ENCODE data around the gene CCDC92. TPM values are rescaled to one million over a fixed set of nuclear protein-coding genes. Genes with fewer than 3 reads are reported as not detected.

CCDC92 gene
- total and polyA plus RNA-seq, 2 of the 8 experiments (the other 6 are each of a cell fraction or from before 2014, with no cell fraction given) = 0.43 to 0.51 TPM

DNA sequence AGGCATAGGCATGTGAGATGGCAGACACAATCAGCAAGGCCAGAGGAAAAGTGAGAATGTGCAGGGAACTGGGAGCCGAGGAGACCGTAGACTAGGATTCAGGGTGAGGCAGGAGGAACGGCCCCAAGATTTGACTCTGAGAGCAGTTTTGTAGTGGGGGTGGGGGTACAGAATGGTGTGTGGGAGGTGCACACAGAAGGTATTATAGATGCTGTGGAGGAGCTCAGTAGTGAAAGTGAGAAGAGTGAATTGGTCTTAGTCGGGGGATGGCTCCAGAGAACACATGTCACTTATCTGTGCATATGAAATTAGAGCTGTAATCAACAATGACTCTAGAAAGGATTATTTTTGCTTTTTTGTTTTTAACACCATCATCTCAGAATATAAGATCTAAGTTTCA, 12.3 kb upstream of the CCDC92 start (continued):
- TF ChIP-seq, protein P1, sequence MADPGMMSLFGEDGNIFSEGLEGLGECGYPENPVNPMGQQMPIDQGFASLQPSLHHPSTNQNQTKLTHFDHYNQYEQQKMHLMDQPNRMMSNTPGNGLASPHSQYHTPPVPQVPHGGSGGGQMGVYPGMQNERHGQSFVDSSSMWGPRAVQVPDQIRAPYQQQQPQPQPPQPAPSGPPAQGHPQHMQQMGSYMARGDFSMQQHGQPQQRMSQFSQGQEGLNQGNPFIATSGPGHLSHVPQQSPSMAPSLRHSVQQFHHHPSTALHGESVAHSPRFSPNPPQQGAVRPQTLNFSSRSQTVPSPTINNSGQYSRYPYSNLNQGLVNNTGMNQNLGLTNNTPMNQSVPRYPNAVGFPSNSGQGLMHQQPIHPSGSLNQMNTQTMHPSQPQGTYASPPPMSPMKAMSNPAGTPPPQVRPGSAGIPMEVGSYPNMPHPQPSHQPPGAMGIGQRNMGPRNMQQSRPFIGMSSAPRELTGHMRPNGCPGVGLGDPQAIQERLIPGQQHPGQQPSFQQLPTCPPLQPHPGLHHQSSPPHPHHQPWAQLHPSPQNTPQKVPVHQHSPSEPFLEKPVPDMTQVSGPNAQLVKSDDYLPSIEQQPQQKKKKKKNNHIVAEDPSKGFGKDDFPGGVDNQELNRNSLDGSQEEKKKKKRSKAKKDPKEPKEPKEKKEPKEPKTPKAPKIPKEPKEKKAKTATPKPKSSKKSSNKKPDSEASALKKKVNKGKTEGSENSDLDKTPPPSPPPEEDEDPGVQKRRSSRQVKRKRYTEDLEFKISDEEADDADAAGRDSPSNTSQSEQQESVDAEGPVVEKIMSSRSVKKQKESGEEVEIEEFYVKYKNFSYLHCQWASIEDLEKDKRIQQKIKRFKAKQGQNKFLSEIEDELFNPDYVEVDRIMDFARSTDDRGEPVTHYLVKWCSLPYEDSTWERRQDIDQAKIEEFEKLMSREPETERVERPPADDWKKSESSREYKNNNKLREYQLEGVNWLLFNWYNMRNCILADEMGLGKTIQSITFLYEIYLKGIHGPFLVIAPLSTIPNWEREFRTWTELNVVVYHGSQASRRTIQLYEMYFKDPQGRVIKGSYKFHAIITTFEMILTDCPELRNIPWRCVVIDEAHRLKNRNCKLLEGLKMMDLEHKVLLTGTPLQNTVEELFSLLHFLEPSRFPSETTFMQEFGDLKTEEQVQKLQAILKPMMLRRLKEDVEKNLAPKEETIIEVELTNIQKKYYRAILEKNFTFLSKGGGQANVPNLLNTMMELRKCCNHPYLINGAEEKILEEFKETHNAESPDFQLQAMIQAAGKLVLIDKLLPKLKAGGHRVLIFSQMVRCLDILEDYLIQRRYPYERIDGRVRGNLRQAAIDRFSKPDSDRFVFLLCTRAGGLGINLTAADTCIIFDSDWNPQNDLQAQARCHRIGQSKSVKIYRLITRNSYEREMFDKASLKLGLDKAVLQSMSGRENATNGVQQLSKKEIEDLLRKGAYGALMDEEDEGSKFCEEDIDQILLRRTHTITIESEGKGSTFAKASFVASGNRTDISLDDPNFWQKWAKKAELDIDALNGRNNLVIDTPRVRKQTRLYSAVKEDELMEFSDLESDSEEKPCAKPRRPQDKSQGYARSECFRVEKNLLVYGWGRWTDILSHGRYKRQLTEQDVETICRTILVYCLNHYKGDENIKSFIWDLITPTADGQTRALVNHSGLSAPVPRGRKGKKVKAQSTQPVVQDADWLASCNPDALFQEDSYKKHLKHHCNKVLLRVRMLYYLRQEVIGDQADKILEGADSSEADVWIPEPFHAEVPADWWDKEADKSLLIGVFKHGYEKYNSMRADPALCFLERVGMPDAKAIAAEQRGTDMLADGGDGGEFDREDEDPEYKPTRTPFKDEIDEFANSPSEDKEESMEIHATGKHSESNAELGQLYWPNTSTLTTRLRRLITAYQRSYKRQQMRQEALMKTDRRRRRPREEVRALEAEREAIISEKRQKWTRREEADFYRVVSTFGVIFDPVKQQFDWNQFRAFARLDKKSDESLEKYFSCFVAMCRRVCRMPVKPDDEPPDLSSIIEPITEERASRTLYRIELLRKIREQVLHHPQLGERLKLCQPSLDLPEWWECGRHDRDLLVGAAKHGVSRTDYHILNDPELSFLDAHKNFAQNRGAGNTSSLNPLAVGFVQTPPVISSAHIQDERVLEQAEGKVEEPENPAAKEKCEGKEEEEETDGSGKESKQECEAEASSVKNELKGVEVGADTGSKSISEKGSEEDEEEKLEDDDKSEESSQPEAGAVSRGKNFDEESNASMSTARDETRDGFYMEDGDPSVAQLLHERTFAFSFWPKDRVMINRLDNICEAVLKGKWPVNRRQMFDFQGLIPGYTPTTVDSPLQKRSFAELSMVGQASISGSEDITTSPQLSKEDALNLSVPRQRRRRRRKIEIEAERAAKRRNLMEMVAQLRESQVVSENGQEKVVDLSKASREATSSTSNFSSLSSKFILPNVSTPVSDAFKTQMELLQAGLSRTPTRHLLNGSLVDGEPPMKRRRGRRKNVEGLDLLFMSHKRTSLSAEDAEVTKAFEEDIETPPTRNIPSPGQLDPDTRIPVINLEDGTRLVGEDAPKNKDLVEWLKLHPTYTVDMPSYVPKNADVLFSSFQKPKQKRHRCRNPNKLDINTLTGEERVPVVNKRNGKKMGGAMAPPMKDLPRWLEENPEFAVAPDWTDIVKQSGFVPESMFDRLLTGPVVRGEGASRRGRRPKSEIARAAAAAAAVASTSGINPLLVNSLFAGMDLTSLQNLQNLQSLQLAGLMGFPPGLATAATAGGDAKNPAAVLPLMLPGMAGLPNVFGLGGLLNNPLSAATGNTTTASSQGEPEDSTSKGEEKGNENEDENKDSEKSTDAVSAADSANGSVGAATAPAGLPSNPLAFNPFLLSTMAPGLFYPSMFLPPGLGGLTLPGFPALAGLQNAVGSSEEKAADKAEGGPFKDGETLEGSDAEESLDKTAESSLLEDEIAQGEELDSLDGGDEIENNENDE (IDR thresholded peaks at IDR 0.05; ENCODE audit: insufficient replicate concordance, low read length) = no peak
- TF ChIP-seq BRCA1 (IDR thresholded peaks at IDR 0.05; ENCODE audit: low read depth, low read length) (no peak), KDM4A (IDR thresholded peaks at IDR 0.05; ENCODE audit: low read depth, low read length, severe bottlenecking) (no peak), SP4 (IDR thresholded peaks at IDR 0.05; ENCODE audit: low read length) (no peak), HDAC2 (IDR thresholded peaks at IDR 0.05; ENCODE audit: borderline replicate concordance in 1 of 2, low read depth in 2 of 2, low read length in 2 of 2) (no peak), TAF7 (optimal IDR thresholded peaks at IDR 0.05; ENCODE audit: borderline replicate concordance, low read depth, low read length) (no peak), CBX5 (IDR thresholded peaks at IDR 0.05; ENCODE audit: low read depth, low read length) (no peak), JUND (IDR thresholded peaks at IDR 0.05; ENCODE audit: low read length) (no peak), RFX5 (IDR thresholded peaks at IDR 0.05; ENCODE audit: borderline replicate concordance, low read depth, low read length) (no peak), BACH1 (IDR thresholded peaks at IDR 0.05; ENCODE audit: low read length) (no peak)
- TF ChIP-seq, protein P2, sequence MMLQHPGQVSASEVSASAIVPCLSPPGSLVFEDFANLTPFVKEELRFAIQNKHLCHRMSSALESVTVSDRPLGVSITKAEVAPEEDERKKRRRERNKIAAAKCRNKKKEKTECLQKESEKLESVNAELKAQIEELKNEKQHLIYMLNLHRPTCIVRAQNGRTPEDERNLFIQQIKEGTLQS (IDR thresholded peaks at IDR 0.05; ENCODE audit: insufficient read depth, low read depth, low read length) = no peak
